Inflammatory macrophage treated with lipopolysaccharide for 4 hours (primary cell): Measurements from ENCODE around the gene MRFAP1L1.
"Not testable (repeated sequence)": the region's sequence is repeated elsewhere in the genome, so short reads cannot be mapped to it uniquely, and the experiment has no call there.

ENCODE experiments used
- DNase-seq: peaks from one replicate; pipeline ENCODE4 v3.0.0-alpha.2; 2020

Gene MRFAP1L1

DNA sequence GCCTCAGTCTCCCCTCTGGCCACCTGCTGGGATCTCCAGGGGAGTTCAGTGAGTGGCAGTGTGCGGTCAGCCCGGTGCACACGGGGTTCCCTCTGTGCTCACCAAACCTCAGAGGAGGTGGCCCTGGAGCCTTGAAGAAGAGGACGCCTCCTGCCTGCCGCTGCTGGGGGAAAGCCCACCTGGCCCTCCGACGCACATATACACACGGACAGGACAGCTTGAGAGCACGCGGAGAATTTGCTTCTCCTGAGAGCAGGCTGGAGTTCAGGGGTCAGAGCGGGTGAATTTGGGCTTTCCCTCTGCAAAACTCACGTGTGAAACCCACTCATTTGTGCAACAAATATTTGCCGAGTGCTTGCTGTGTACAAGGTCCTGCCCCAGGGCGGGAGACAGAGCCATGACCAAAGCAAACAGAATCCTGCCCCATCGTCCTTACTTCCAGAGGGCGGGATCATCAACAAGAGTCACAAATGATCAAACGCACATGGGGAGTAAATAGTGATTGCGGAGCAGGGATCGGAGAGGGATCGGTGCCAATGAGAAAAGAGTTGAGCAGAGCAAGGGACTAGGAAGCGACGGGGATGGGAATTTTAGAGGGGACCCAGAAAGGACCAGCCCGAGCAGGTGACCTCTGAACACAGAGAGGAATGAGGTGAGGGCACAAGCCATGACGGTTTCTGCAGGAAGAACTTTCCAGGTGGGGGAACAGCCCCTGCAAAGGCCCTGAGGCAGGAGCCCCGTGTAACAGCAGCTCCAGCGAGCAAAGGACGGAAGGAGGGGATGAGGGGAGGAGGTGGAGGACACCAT is 23.9 kb upstream of the MRFAP1L1 start:
- DNase-seq: no peak

DNA sequence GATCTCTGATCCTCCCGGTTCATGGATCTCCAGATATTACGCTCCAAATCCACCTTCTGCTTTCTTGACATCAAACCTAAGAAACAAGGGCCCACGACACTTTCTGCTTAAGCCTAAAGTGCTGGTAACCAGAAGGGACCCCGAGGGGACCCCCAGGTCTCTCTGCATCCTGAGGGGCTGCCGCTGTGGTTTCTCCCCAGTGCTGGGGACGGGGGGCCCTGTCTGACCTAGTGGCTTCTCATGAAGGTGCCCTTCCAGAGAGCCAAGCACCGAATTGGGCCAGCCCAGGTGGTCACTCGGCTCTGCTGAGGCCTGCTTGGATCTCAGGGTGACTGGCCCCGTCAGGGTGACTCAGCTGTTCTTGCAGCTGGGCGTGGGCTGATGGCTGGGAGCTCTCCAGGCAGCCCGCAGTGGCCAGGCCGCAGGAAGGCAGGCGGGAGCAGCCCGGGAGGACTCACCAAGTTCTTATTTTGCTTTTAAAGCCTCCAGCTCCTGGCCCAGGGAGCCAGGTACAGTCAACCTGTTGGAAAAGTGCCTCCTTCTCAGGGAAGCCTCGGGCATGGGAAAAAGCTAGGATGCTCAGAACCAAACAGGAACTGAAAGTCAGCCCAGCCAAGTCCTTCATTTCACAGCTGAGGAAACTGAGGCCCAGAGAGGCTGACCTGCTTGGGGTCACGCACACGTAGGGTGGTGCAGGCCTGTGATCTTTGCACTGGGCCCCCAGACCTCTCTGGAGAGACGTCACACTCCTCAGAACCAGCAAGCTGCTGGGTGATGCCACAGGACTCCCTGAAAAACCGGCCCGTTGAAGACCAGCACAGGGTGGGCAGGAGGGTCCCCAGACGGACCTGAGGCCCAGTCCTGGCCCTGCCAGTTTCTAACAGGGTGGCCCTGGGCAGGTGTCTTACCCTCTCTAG is 23.0 kb upstream of the MRFAP1L1 start:
- DNase-seq: peak; percentile 86

DNA sequence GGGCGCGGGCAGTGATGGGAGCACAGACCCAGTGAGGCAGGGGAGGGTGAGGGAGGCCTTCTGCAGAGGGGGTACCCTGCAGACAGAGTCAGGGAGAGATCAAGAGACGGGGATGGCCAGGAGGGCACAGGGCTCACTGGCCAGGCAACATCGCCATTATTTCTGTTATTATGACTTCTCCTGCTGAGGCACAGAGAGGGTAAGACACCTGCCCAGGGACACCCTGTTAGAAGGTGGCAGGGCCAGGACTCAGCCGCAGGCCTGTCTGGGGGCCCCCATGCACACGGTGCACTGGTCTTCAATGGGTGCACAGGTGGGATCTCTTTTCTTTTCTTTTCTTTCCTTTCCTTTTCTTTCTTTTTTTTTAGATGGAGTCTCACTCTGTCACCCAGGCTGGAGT is 22.1 kb upstream of the MRFAP1L1 start:
- no peak for DNase-seq

- no peak for DNase-seq
Observed at GRCh38 chr4:6731318-6731675, 21.6 kb upstream of the MRFAP1L1 start.

DNA sequence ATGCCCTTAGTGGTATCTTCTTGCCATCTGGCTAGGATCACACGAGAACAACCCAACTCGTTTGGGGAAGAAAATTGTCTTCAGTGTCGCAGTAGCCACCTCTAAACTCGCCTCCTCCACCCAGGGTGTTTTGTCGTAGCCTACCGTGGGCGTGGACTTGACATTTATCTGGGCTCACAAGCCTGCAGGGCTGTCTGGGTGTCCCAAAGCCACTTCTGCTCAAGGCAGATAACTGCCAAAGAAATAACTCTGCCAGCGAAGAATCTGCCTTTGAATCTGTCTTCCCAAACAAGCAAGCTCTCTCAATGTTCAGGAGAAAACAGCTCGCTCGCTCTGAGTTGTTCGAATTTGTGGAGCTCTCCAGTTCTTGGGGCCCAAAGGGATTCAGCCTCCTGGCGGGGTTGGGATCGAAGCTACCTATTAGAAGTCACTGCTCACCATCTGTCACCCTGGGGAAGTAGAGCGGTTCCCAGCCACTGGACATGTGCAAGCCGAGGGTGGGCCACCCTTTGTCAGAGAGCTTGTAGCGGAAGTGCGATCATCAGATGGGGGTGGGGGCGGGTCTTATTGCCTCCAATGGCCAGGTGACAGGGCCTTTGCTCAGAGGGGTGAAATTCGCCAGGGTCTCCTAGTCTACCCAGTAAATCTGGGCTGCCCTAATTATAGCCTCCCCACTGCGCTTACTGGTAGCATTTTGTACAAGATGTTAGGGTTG is 21.1 kb upstream of the MRFAP1L1 start:
- peak; percentile 65 for DNase-seq

GRCh38 chr4:6728320-6729029 is 18.8 kb upstream of the MRFAP1L1 start:
- no peak for DNase-seq

- no peak for DNase-seq
Observed at GRCh38 chr4:6727943-6728250, 18.2 kb upstream of the MRFAP1L1 start.

DNA sequence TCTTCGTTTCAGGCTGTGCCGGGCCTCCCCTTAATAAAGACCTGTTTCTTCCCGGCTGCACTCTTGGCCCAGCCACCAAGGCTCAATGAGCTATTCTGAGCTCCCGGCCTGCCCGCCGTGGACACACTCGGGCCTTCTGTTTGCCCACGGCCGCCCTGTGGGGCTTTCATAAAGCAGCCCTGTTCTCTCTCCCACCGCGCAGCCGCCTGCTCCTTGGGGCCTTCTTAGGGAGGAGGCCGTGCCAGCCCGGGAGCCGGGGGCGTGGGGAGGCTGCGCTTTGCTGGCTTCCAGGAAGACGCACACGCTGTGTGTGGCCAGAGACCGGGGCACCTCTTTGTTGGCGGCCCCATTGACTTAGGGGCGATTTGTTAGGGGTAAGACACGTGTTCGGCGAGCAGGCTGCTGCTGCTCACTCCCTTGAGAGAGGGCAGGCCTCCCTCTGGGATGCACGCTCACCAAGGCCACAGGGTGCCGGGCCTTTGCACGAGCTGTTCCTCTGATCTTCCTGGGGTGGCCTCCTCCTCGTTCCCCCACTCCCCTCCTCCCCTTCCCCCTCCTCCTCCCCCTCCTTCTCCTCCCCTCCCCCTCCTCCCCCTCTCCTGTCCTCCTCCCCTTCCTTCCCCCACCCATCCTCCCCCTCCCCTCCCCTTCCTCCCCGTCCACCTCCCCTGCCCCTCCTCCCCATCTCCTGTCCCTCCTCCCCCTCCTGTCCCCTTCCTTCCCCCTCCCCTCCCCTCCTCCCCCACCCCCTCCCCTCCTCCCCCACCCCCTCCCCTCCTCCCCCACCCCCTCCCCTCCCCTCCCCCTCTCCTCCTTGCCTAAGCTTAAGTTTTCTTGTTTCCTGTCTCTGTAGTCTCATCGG is 17.6 kb upstream of the MRFAP1L1 start:
- no peak for DNase-seq

- not testable (repeated sequence) for DNase-seq
Observed at GRCh38 chr4:6725427-6725961, 15.8 kb upstream of the MRFAP1L1 start.

GRCh38 chr4:6724421-6725111 is 14.9 kb upstream of the MRFAP1L1 start:
- DNase-seq: no peak

DNA sequence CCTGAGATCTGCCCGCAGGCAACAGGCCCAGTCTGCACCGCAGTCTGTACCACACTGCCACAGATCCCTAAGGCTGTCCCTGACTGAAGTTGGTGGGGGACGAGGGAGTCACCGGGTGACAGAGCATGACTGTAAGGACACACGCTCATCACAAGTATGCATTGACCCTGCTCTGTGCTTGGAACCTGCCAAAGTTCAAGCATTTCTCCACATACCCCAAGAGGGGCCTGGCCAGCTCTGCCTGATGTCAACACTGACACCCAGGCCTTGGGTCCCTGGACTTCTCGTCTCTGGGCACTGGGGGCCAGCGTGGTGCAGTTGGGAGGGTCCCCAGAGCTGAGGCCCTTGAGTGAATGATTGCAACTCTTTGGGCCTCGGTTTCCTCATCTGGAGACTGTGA is 14.2 kb upstream of the MRFAP1L1 start:
- DNase-seq: no peak

DNA sequence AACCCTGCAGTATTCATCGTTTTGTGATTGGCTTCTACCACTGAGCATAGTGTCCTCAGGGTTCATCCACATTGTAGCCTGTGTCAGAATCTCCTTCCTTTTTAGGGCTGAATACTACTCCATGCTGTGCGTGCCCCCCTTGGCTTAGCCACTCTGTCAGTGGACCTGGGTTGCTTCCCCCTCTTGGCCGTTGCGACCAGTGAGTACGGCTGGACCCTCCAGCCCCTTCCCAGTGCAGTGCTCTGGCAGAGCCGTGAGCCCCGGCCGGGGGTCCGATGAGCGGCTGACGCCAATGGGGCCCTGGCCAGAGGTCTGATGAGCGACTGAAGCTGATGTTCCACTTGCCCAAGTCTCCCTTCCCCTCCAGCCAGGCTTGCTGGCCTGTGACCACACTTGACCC is 13.2 kb upstream of the MRFAP1L1 start:
- no peak for DNase-seq

DNA sequence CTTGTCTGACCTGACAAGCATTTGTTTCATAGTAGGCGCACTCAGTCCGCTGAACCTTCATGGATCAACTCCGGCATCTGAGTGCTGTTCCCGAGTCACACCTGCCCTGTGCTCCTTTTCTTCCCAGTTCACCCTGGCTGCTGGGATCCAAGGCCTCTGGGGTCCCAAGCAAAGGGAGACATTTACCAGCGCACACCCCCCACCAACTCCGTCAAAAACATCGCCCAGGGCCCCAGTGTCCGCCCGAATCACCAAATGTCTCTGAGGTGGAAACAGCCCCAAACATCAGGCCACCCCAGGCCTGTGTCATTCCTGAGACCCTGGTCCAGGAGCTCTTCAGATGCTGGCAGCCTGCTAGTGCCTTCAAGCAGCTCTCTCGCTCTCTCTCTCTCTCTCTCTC is 11.5 kb upstream of the MRFAP1L1 start:
- no peak for DNase-seq

GRCh38 chr4:6720202-6720699 is 10.6 kb upstream of the MRFAP1L1 start:
- DNase-seq: peak; percentile 70

GRCh38 chr4:6719611-6720179 is 10.0 kb upstream of the MRFAP1L1 start:
- DNase-seq: no peak

- DNase-seq: no peak
Observed at GRCh38 chr4:6718932-6719610, 9.4 kb upstream of the MRFAP1L1 start.

DNA sequence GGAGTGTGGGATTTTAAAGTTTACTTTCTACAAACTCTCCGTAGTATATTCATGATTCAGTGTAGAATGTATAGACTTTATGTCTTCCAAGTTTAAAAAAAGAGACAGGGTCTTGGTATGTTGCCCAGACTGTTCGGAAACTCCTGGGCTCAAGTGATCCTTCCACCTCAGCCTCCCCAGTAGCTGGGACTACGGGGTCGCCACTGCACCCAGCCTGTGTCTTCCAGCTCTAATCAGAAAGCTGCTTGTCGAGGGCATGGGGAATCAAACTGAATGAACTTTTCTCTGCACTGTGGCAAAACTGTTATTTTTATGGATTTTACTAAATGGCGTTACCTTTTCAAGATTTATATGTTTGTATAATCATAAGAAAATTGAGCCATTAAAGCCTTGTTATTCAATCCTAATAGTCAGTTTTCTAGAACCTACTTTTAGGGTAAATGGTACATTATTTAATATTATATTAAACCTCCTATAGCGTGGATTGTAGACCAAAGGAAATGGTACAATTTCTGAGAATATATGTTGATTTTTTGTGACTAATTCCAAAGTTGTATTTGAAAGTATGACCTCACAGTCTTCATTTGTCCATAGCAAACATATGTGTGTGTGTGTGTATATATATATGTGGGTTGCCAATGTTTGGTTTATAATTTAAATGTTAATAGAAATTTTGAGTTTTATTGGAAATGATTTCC is 7.4 kb upstream of the MRFAP1L1 start:
- no peak for DNase-seq

DNA sequence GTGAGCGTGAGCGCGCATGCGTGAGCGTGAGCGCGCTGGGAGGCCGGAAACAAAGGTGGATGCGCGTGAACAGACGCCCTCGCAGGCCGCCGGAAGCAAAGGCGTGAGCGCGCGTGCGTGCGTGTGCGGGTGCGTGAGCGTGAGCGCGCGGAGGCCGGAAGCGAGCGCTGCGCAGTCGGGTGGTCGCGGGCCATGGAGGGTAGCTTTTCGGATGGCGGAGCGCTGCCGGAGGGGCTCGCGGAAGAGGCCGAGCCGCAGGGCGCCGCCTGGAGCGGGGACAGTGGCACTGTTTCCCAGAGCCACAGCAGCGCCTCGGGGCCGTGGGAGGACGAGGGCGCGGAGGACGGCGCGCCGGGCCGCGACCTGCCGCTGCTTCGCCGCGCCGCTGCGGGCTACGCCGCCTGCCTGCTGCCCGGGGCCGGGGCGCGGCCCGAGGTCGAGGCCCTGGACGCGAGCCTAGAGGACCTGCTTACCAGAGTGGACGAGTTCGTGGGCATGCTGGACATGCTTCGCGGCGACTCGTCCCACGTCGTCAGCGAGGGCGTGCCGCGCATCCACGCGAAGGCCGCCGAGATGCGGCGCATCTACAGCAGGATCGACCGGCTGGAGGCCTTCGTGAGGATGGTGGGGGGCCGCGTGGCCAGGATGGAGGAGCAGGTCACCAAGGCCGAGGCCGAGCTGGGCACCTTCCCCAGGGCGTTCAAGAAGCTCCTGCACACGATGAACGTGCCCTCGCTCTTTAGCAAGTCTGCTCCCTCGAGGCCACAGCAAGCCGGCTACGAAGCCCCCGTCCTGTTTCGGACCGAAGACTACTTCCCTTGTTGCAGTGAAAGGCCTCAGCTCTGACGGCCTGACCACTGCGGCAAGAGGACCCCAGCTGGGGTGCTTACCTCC is 6.6 kb upstream of the MRFAP1L1 start, which contains the start of gene BLOC1S4:
BLOC1S4 (plus strand) TSS at position 157 of the 894 bp plus-strand sequence; CDS start at position 193, 36 bp downstream.
- DNase-seq: peak; percentile 90
